DND-41 (cell line): Measurements from ENCODE around the gene CHAD.

Source experiments
- EZH2 ChIP-seq: IDR thresholded peaks from 3 replicates; pipeline ENCODE4 v1.6.1; 2012; ENCODE audit warnings: borderline replicate concordance, low read depth, mild to moderate bottlenecking, moderate library complexity, low read length, inconsistent platforms; ENCODE audit not compliant: severe bottlenecking
- TF ChIP-seq, protein P1 (sequence below): IDR thresholded peaks from 2 replicates; pipeline ENCODE4 v1.5.1; 2012; ENCODE audit warnings: borderline replicate concordance, low read length, moderate library complexity, mild to moderate bottlenecking; ENCODE audit not compliant: poor library complexity, severe bottlenecking; ENCODE audit errors: extremely low read depth

DNA sequence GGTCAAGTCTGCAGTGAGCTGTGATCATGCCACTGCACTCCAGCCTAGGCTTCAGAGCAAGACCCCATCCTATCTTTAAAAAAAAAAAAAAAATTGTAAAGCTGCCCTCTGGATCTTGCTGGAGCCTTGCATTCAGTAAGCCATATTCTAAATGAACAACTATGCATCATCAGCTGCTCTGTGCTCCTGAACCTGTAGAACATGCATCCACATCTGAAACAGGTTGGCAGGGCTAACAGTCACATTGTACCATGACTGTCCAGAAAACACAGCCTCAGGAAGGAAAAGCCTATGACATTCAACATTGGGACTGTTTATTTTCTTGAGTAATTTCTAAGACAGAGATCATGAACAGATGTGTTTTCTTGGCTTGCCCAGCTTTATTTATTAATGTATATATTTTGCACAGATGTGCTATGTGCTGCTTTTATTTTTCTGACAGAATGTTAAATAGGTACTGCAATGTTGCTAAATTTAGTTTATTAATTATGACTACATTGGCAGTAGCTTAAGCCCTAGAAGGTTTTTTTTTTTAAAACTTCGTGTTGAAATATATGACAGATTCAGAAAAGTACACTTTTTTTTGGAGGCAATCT is 22.9 kb downstream of the CHAD start:
- TF ChIP-seq, protein P1, sequence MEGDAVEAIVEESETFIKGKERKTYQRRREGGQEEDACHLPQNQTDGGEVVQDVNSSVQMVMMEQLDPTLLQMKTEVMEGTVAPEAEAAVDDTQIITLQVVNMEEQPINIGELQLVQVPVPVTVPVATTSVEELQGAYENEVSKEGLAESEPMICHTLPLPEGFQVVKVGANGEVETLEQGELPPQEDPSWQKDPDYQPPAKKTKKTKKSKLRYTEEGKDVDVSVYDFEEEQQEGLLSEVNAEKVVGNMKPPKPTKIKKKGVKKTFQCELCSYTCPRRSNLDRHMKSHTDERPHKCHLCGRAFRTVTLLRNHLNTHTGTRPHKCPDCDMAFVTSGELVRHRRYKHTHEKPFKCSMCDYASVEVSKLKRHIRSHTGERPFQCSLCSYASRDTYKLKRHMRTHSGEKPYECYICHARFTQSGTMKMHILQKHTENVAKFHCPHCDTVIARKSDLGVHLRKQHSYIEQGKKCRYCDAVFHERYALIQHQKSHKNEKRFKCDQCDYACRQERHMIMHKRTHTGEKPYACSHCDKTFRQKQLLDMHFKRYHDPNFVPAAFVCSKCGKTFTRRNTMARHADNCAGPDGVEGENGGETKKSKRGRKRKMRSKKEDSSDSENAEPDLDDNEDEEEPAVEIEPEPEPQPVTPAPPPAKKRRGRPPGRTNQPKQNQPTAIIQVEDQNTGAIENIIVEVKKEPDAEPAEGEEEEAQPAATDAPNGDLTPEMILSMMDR: no peak
- TF ChIP-seq EZH2: no peak
